ENCODE data around the gene LARP7. TPM values are rescaled to one million over a fixed set of nuclear protein-coding genes. Genes with fewer than 3 reads are reported as not detected.

Gene LARP7
- total RNA-seq, 1 donor from 2014 or later, result 154 TPM

- Histone ChIP-seq H3K4me2 (no peak overlapping the region), H3K4me1 (no peaks in the 10 kb centered on the region), H2AFZ (replicated peaks) (no peak overlapping the region), H3K4me3 (no peak overlapping the region), H3K27ac (no peak overlapping the region), H3F3A (ENCODE audit: low read depth) (peaks cover 6% of the 10 kb centered on the region), H3K79me2 (ENCODE audit: low read depth) (no peaks in the 10 kb centered on the region), H4K20me1 (ENCODE audit: low read depth) (no peaks in the 10 kb centered on the region), H3K36me3 (no peaks in the 10 kb centered on the region), H3K9me3 (ENCODE audit: low read depth) (no peaks in the 10 kb centered on the region), H3K9ac (no peak overlapping the region), H3K27me3 (no peaks in the 10 kb centered on the region)
- Mint-ChIP-seq H3K27me3 (ENCODE audit: insufficient read depth, low read depth) (peaks cover 3% of the 10 kb centered on the region), H3K4me3 (no peak overlapping the region), H3K27ac (no peak overlapping the region), H3K9me3 (no peaks in the 10 kb centered on the region), H3K36me3 (no peaks in the 10 kb centered on the region), H3K4me1 (peaks cover 5% of the 10 kb centered on the region)
- no peak for DNase-seq (ENCODE audit: low spot score)
- TF ChIP-seq EZH2phosphoT487 (IDR thresholded peaks at IDR 0.05), result no peak
- no peak for TF ChIP-seq CTCF (IDR thresholded peaks at IDR 0.05)
- no peak for TF ChIP-seq EZH2 (IDR thresholded peaks at IDR 0.05)
Observed at GRCh38 chr4:112693507-112693906, 56.6 kb downstream of the LARP7 start.

GRCh38 chr4:112700679-112701078, 63.7 kb downstream of the LARP7 start:
- no peak overlapping the region for H3K4me3 Mint-ChIP-seq
- peaks cover 24% of the 10 kb centered on the region for H3K79me2 ChIP-seq (ENCODE audit: low read depth)
- no peaks in the 10 kb centered on the region for H4K20me1 ChIP-seq (ENCODE audit: low read depth)
- H3K27ac ChIP-seq, result no peak overlapping the region
- TF ChIP-seq CTCF (IDR thresholded peaks at IDR 0.05), result no peak
- no peak for TF ChIP-seq EZH2phosphoT487 (IDR thresholded peaks at IDR 0.05)
- no peak for TF ChIP-seq EZH2 (IDR thresholded peaks at IDR 0.05)
- no peaks in the 10 kb centered on the region for H3K36me3 Mint-ChIP-seq
- no peaks in the 10 kb centered on the region for H3K9me3 ChIP-seq (ENCODE audit: low read depth)
- no peak overlapping the region for H3K4me3 ChIP-seq
- H3K4me1 Mint-ChIP-seq, result peaks cover 7% of the 10 kb centered on the region
- no peak overlapping the region for H3K27ac Mint-ChIP-seq
- no peaks in the 10 kb centered on the region for H3K9me3 Mint-ChIP-seq
- DNase-seq (ENCODE audit: low spot score), result no peak
- no peaks in the 10 kb centered on the region for H3K27me3 ChIP-seq
- peaks cover 18% of the 10 kb centered on the region for H3F3A ChIP-seq (ENCODE audit: low read depth)
- no peak overlapping the region for H2AFZ ChIP-seq (replicated peaks)
- no peaks in the 10 kb centered on the region for H3K36me3 ChIP-seq
- H3K4me1 ChIP-seq, result peaks cover 15% of the 10 kb centered on the region
- peaks cover 12% of the 10 kb centered on the region for H3K27me3 Mint-ChIP-seq (ENCODE audit: insufficient read depth, low read depth)
- no peak overlapping the region for H3K4me2 ChIP-seq
- no peak overlapping the region for H3K9ac ChIP-seq

- Histone ChIP-seq H3K27ac (no peak overlapping the region), H3K4me2 (no peak overlapping the region), H3K4me1 (peaks cover 27% of the 10 kb centered on the region), H3F3A (ENCODE audit: low read depth) (peaks cover 38% of the 10 kb centered on the region), H3K36me3 (no peaks in the 10 kb centered on the region), H3K9me3 (ENCODE audit: low read depth) (no peaks in the 10 kb centered on the region), H4K20me1 (ENCODE audit: low read depth) (no peaks in the 10 kb centered on the region), H2AFZ (replicated peaks) (no peak overlapping the region), H3K27me3 (no peaks in the 10 kb centered on the region), H3K79me2 (ENCODE audit: low read depth) (peaks cover 43% of the 10 kb centered on the region), H3K9ac (no peak overlapping the region), H3K4me3 (no peak overlapping the region)
- Mint-ChIP-seq H3K36me3 (no peaks in the 10 kb centered on the region), H3K4me3 (no peak overlapping the region), H3K27ac (no peak overlapping the region), H3K27me3 (ENCODE audit: insufficient read depth, low read depth) (peaks cover 19% of the 10 kb centered on the region), H3K9me3 (no peaks in the 10 kb centered on the region), H3K4me1 (peaks cover 15% of the 10 kb centered on the region)
- DNase-seq (ENCODE audit: low spot score), result no peak
- no peak for TF ChIP-seq EZH2phosphoT487 (IDR thresholded peaks at IDR 0.05)
- TF ChIP-seq CTCF (IDR thresholded peaks at IDR 0.05), result no peak
- TF ChIP-seq EZH2 (IDR thresholded peaks at IDR 0.05), result no peak
Observed at GRCh38 chr4:112702892-112703291, 65.9 kb downstream of the LARP7 start.
